ENCODE results near the gene ALDH3B1.

The ALDH3B1 gene

DNA sequence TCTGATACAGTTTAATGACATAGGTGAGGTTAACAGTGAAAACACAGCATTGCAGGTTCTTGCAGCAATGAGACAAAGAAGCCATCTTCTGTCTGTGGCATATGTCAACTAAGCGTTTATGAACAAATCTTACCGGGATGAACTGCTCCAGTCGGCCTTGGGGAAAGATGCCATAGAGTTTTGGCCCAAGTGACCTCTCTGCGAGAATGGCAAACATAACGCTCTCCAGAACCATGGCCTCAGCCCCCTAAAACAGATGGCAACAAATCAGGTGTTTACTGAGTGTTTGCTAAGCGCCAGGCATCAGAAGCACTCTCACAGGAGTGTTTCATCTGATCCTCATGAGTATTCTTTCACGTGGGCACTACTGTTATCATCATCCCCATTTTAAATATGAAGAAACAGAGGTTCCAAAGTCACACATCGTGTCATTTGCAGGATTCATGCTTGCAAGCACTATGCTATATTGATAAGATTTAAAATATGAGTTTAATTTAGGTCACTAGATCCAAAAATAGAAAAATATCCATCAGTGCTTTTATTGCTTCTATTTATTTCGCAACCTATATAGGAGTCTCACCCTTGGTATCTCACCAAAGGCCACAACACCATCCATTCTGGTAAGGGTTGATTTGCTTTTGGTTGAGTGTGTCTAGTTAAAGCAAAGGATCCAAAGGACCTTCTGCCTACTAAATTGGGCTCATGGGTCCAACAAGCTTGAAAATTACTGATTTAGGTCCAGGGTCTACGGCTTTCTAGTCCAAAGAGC, 64.6 kb downstream of the ALDH3B1 start:
- Histone ChIP-seq H3K4me3 (ENCODE audit: low read depth, low read length) (no peak overlapping the region), H3K36me3 (ENCODE audit: control insufficient read depth in 2 of 2, insufficient read depth in 1 of 2, low read length in 2 of 2) (peaks cover 0 to 65% of the 10 kb centered on the region in 2 experiments; a peak in 2 of 3 replicates), H3K4me1 (ENCODE audit: control insufficient read depth, insufficient read depth, low read length) (no peaks in the 10 kb centered on the region), H3K27ac (ENCODE audit: extremely low read depth, low read depth, low read length) (no peak overlapping the region), H3K9me3 (ENCODE audit: control insufficient read depth, insufficient read depth, low read depth, low read length) (no peaks in the 10 kb centered on the region)
- POLR2A ChIA-PET, result no interaction called here
- CTCF ChIA-PET, result interaction anchor here (1.3 kb wide), 1 partner anchor 124 kb away, joined by 4 read pairs; no protein-coding TSS in a partner anchor
- TF ChIP-seq ZNF776 (tag by site-specific recombination; IDR thresholded peaks at IDR 0.05; ENCODE audit: borderline replicate concordance) (no peak), ZNF792 (tag by site-specific recombination; IDR thresholded peaks at IDR 0.05) (no peak), ZBTB7A (tag by site-specific recombination; IDR thresholded peaks at IDR 0.05; ENCODE audit: low read depth) (no peak), TCF7L2 (IDR thresholded peaks at IDR 0.05; ENCODE audit: borderline replicate concordance, low read depth, low read length) (no peak), KLF9 (tag by site-specific recombination; IDR thresholded peaks at IDR 0.05; ENCODE audit: low read depth) (no peak), ZNF266 (tag by site-specific recombination; IDR thresholded peaks at IDR 0.05; ENCODE audit: low read depth) (no peak), ZNF473 (tag by site-specific recombination; IDR thresholded peaks at IDR 0.05) (no peak), ZNF248 (tag by site-specific recombination; IDR thresholded peaks at IDR 0.05) (no peak), ZFHX2 (tag by site-specific recombination; conservative IDR thresholded peaks at IDR 0.05) (no peak), SALL2 (tag by site-specific recombination; IDR thresholded peaks at IDR 0.05; ENCODE audit: borderline replicate concordance) (no peak), ZNF366 (tag by site-specific recombination; conservative IDR thresholded peaks at IDR 0.05) (no peak), KLF1 (tag by site-specific recombination; IDR thresholded peaks at IDR 0.05) (no peak), KLF8 (tag by site-specific recombination; IDR thresholded peaks at IDR 0.05) (no peak)
- TF ChIP-seq, protein P1, sequence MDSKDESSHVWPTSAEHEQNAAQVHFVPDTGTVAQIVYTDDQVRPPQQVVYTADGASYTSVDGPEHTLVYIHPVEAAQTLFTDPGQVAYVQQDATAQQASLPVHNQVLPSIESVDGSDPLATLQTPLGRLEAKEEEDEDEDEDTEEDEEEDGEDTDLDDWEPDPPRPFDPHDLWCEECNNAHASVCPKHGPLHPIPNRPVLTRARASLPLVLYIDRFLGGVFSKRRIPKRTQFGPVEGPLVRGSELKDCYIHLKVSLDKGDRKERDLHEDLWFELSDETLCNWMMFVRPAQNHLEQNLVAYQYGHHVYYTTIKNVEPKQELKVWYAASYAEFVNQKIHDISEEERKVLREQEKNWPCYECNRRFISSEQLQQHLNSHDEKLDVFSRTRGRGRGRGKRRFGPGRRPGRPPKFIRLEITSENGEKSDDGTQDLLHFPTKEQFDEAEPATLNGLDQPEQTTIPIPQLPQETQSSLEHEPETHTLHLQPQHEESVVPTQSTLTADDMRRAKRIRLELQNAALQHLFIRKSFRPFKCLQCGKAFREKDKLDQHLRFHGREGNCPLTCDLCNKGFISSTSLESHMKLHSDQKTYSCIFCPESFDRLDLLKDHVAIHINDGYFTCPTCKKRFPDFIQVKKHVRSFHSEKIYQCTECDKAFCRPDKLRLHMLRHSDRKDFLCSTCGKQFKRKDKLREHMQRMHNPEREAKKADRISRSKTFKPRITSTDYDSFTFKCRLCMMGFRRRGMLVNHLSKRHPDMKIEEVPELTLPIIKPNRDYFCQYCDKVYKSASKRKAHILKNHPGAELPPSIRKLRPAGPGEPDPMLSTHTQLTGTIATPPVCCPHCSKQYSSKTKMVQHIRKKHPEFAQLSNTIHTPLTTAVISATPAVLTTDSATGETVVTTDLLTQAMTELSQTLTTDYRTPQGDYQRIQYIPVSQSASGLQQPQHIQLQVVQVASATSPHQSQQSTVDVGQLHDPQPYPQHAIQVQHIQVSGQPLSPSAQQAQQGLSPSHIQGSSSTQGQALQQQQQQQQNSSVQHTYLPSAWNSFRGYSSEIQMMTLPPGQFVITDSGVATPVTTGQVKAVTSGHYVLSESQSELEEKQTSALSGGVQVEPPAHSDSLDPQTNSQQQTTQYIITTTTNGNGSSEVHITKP (tag by site-specific recombination; IDR thresholded peaks at IDR 0.05), result no peak
- TF ChIP-seq, protein P2, sequence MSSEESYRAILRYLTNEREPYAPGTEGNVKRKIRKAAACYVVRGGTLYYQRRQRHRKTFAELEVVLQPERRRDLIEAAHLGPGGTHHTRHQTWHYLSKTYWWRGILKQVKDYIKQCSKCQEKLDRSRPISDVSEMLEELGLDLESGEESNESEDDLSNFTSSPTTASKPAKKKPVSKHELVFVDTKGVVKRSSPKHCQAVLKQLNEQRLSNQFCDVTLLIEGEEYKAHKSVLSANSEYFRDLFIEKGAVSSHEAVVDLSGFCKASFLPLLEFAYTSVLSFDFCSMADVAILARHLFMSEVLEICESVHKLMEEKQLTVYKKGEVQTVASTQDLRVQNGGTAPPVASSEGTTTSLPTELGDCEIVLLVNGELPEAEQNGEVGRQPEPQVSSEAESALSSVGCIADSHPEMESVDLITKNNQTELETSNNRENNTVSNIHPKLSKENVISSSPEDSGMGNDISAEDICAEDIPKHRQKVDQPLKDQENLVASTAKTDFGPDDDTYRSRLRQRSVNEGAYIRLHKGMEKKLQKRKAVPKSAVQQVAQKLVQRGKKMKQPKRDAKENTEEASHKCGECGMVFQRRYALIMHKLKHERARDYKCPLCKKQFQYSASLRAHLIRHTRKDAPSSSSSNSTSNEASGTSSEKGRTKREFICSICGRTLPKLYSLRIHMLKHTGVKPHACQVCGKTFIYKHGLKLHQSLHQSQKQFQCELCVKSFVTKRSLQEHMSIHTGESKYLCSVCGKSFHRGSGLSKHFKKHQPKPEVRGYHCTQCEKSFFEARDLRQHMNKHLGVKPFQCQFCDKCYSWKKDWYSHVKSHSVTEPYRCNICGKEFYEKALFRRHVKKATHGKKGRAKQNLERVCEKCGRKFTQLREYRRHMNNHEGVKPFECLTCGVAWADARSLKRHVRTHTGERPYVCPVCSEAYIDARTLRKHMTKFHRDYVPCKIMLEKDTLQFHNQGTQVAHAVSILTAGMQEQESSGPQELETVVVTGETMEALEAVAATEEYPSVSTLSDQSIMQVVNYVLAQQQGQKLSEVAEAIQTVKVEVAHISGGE (tag by site-specific recombination; conservative IDR thresholded peaks at IDR 0.05; ENCODE audit: low read depth), result no peak
- TF ChIP-seq, protein P3, sequence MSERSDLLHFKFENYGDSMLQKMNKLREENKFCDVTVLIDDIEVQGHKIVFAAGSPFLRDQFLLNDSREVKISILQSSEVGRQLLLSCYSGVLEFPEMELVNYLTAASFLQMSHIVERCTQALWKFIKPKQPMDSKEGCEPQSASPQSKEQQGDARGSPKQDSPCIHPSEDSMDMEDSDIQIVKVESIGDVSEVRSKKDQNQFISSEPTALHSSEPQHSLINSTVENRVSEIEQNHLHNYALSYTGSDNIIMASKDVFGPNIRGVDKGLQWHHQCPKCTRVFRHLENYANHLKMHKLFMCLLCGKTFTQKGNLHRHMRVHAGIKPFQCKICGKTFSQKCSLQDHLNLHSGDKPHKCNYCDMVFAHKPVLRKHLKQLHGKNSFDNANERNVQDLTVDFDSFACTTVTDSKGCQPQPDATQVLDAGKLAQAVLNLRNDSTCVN (tag by site-specific recombination; optimal IDR thresholded peaks at IDR 0.05), result no peak
- TF ChIP-seq, protein P4, sequence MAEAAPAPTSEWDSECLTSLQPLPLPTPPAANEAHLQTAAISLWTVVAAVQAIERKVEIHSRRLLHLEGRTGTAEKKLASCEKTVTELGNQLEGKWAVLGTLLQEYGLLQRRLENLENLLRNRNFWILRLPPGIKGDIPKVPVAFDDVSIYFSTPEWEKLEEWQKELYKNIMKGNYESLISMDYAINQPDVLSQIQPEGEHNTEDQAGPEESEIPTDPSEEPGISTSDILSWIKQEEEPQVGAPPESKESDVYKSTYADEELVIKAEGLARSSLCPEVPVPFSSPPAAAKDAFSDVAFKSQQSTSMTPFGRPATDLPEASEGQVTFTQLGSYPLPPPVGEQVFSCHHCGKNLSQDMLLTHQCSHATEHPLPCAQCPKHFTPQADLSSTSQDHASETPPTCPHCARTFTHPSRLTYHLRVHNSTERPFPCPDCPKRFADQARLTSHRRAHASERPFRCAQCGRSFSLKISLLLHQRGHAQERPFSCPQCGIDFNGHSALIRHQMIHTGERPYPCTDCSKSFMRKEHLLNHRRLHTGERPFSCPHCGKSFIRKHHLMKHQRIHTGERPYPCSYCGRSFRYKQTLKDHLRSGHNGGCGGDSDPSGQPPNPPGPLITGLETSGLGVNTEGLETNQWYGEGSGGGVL (tag by site-specific recombination; IDR thresholded peaks at IDR 0.05), result no peak
- TF ChIP-seq, protein P5, sequence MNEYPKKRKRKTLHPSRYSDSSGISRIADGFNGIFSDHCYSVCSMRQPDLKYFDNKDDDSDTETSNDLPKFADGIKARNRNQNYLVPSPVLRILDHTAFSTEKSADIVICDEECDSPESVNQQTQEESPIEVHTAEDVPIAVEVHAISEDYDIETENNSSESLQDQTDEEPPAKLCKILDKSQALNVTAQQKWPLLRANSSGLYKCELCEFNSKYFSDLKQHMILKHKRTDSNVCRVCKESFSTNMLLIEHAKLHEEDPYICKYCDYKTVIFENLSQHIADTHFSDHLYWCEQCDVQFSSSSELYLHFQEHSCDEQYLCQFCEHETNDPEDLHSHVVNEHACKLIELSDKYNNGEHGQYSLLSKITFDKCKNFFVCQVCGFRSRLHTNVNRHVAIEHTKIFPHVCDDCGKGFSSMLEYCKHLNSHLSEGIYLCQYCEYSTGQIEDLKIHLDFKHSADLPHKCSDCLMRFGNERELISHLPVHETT (tag by site-specific recombination; IDR thresholded peaks at IDR 0.05), result no peak
